ENCODE measurements around the gene CRTAP.

DNA sequence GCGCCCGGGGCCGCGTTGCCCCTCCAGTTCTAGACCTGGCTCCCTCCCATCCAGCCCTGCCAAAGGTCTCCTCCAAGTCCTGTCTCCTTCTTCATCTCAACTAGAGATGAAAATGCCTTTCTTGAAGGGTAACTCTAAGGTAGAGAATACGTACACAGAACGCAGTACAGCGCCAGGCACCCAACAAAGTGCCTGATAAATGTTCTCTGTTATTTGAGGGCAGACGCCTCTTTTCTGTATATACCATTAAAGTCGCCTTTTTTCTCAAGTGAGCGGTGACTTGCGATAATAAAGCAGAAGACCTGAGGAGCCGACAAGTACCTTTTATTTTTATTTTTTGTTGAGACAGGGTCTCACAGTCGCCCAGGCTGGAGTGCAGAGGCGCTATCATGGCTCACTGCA is 809 bp downstream of the CRTAP start:
- TF ChIP-seq SIN3A (IDR thresholded peaks at IDR 0.05; ENCODE audit: borderline replicate concordance, insufficient read depth, low read length) (no peak; the same call in 1 of the 2 replicates), POLR2AphosphoS5 (IDR thresholded peaks at IDR 0.05; ENCODE audit: low read depth, low read length) (no peak; the same call in 1 of the 2 replicates), TAF1 (IDR thresholded peaks at IDR 0.05; ENCODE audit: borderline replicate concordance, insufficient read depth, low read length) (no peak), FOXP2 (optimal IDR thresholded peaks at IDR 0.05; ENCODE audit: borderline replicate concordance, extremely low read depth, extremely low read length, insufficient read depth) (no peak)
- TF ChIP-seq, protein P1, sequence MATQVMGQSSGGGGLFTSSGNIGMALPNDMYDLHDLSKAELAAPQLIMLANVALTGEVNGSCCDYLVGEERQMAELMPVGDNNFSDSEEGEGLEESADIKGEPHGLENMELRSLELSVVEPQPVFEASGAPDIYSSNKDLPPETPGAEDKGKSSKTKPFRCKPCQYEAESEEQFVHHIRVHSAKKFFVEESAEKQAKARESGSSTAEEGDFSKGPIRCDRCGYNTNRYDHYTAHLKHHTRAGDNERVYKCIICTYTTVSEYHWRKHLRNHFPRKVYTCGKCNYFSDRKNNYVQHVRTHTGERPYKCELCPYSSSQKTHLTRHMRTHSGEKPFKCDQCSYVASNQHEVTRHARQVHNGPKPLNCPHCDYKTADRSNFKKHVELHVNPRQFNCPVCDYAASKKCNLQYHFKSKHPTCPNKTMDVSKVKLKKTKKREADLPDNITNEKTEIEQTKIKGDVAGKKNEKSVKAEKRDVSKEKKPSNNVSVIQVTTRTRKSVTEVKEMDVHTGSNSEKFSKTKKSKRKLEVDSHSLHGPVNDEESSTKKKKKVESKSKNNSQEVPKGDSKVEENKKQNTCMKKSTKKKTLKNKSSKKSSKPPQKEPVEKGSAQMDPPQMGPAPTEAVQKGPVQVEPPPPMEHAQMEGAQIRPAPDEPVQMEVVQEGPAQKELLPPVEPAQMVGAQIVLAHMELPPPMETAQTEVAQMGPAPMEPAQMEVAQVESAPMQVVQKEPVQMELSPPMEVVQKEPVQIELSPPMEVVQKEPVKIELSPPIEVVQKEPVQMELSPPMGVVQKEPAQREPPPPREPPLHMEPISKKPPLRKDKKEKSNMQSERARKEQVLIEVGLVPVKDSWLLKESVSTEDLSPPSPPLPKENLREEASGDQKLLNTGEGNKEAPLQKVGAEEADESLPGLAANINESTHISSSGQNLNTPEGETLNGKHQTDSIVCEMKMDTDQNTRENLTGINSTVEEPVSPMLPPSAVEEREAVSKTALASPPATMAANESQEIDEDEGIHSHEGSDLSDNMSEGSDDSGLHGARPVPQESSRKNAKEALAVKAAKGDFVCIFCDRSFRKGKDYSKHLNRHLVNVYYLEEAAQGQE (IDR thresholded peaks at IDR 0.05; ENCODE audit: insufficient read depth in 1 of 2, low read depth in 2 of 2, low read length in 2 of 2) = no peak
